Frontal cortex (tissue), 4 donors: Measurements from ENCODE around the gene GLYAT. TPM values are rescaled to one million over a fixed set of nuclear protein-coding genes. Genes with fewer than 3 reads are reported as not detected.

Source experiments
- DNase-seq, 2 donors: peaks; one replicate each; pipeline ENCODE4 v3.0.0; 2012; ENCODE audit warnings: low spot score in 2 of 2
- FAIRE-seq: peaks from 2 replicates; lab custom pipeline; 2012; peaks lifted over from hg19 to GRCh38; lab: Jason Lieb, UNC
- total RNA-seq: library from RNA; depleted of rRNA; stranded (reverse); fragments of >200 nt; gene quantifications from one replicate; pipeline ENCODE4 v1.2.3, GENCODE V29; 2014
- donor health status: control.
- donor health status: control.
- donor health status: control.

The GLYAT gene, protein sequence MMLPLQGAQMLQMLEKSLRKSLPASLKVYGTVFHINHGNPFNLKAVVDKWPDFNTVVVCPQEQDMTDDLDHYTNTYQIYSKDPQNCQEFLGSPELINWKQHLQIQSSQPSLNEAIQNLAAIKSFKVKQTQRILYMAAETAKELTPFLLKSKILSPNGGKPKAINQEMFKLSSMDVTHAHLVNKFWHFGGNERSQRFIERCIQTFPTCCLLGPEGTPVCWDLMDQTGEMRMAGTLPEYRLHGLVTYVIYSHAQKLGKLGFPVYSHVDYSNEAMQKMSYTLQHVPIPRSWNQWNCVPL
- not detected for total RNA-seq

DNA sequence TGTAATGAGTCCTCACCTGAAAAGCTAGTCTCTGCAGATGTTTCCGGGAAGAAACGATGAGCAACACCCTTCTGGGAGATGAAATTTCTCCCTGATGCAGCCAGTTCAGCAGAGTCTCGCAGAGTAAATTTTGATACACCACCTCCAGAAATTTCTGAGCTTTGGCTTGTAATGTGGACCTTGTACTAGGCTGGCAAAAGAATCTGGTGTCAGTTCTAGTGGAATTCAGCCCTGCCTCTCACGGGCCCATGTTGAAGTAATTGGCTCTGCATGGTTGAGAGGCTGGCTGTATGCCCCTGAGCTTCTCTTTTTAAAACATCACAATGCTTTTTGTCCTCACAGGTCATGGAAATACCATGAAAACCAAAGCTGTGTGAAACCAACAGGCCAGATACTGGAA lies at the start of gene GLYAT:
GLYAT (minus strand) TSS at position 125 of the 400 bp plus-strand sequence. CDS start 7,447 bp downstream, outside the sequence.
- FAIRE-seq (no peak), DNase-seq (no peak)

DNA sequence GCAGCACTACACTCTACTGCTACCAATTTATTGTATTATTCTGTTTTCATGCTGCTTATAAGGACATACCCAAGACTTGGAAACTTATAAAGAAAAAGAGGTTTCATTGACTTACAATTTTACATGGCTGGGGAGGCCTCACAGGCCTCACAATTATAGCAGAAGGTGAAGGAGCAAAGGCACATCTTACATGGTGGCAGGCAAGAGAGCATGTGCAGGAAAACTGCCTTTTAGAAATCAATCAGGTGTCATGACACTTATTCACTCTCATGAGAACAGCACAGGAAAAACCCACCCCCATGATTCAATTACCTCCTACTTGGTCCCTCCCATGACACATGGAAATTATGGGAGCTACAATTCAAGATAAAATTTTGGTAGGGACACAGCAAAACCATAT lies 49.6 kb upstream of the GLYAT start:
- no peak for DNase-seq
- FAIRE-seq, result no peak

DNA sequence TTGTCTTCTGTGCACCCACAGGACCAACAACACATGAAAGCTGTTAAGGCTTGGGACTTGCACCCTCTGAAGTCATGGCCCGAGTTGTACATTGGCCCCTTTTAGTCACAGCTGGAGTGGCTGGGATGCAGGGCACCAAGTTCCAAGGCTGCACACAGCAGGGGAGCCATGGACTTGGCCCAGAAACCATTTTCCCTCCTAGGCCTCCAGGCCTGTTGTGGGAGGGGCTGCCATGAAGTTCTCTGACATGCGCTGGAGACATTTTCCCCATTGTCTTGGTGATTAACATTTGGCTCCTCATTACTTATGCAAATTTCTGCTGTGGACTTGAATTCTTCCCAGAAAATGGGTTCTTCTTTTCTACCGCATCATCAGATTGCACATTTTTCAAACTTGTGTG lies 48.8 kb upstream of the GLYAT start:
- FAIRE-seq (no peak), DNase-seq (no peak)

DNA sequence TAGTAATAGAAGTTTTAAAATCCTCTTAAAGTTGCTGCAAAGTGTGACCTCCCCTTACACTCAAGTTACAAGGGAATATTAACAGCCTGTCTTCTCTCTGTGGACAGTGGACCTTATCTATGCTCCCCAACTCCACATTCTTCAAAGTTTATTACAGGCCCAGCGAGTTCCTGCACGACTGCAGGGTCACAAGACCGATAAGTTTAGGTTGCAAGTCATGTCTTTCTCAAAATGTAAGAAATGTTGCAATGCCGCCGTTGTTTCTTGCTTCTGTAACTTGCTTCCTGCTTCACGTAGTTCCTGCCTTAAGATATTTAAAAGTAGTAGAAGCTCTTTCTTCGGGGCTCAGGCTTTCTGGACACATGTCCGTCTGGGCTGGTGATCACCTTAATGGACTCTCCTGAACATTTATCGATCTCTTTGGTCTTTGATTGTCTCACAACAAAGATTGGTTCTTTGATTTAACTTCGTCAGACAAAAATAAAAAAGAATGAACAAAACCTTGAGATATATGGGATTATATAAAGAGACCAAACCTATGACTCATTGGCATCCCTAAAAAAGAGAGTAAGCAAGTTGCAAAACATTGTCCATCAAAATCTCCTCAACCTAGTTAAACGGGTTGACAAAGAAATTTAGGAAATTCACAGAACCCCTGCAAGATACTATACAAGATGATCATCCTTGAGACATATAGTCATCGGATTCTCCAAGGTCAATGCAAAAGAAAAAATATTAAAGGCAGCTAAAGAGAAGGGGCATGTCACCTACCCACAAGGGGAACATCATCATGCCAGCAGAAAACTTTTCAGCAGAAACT lies 45.4 kb upstream of the GLYAT start:
- FAIRE-seq (no peak), DNase-seq (no peak)

DNA sequence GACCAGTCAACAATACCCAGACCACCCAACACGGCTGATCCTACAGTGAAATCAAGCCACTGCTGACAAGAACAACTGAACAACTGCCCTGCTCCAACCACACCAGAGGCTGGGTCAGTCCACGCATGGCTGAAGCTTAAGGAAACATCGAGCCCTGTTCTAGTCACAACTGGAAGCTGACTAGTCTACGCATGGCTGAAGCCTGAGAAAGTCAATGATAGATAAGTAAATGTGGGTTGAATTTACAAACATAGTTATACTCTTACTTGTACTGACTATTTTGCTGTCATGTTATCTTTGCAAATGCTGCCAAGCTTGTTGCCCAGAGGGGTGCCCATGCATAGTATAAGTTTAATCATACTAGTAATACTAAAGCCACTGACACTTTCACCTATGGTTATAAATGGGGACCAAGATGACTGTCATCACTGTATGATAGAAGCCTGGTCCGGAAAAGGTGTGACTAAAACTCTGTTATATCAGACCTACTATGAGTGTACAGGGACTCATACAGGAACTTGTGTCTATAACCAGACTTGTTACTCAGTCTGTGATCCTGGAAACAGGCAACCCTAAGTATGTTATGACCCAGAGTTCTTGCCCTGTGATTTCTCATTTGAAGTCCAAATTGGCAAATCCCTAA lies 43.4 kb upstream of the GLYAT start:
- DNase-seq (no peak), FAIRE-seq (no peak)

DNA sequence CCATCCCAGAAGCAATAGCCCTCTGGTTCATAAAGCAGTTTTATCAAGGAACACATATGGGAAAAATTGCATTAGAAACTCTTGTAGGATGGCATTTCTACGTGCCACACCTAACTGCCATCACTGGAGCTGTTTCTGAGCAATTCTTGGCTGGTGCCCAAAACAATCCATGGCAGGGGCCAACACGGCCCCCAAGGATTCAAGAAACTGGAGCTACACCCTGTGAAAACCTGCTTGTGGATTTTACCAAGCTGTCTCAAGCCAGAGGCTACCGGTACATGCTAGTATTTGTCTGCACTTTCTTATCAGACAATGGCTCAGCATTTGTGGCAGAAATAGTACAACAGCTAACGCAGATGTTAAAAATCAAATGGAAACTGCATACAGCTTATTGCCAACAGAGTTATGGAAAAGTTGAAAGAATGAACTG lies 42.4 kb upstream of the GLYAT start:
- no peak for FAIRE-seq
- DNase-seq, result no peak

DNA sequence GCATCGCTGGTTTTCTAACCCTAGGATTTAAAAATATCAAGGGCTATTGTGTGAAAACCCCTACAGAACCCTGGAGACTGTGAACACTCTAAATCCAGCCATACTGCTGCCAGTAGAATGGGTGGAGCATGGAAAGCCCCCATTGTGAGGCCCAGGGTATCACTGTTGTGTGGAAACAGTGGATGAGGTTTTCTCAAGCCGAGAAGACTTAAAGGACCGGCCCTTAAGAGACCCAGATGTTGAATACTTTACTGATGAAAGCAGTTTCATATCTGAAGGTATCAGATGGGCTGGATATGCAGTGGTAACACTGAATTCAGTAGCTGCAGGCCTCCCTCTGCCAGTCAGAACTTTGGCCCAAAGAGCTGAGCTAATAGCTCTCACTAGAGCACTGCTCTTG lies 41.6 kb upstream of the GLYAT start:
- no peak for FAIRE-seq

DNA sequence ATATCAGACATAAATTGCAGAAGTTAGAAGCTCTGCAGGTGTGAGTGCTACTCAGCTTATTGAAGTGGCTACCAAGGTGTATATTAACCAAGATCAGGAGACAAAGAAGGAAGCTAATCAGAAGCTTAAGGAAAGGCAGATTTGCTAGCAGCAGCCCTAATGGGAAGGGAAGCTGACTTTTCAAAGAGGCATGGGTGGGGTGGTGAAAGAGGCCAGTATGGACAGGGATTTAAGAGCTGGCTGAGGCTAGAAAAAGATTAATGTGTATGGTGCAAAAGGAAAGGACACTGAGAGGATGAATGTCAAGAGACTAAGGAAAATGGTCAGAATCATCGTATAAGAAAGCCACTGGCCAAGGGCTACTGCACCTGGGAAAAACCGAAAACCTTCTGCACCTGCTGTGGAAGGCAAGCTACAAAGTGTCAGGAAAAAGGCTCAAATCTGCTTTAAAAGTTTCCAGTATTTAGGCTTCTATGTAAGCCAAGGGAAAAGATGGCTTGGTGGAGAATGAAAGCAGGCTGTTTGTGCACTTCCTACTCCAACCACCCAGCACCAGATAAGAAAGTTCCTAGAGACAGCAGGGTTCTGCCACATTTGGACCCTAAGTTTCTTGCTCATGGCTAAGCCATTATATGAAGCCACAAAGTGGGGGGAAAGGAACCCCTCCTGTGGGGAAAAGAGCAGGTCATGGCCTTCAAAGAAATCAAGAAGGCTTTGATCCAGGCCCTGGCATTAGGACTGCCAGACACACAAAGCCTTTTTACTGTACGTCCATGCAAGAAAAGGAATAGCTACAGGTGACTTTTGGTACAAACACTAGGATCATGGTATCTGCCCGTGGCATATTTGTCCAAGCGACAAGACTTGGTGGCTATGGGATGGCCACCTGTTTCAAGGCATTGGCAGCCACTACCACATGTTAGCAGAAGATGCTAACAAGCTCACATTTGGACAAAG lies 40.9 kb upstream of the GLYAT start:
- DNase-seq, result no peak
- no peak for FAIRE-seq

More for the DNA sequence above, 41.6 kb upstream of the GLYAT start:
- no peak for DNase-seq

DNA sequence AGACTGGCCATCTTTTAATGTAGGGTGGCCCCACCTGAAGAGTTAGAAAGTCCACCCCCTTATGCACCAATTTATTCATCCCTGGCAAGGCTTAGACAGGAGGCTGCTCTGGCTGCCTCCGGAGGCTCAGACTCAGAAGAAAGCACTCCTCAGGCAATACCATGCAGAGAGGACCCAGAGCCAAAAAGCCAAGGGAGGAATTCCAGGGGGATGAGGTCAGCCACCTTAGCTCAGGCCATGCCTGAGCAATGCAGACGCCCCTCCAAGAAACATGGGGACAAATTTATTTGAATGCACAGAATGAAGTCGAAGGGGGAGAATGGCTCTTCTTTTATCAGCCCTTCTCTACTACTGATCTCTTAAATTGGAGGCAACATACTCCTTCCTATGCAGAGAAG lies 39.7 kb upstream of the GLYAT start:
- no peak for DNase-seq
- no peak for FAIRE-seq

DNA sequence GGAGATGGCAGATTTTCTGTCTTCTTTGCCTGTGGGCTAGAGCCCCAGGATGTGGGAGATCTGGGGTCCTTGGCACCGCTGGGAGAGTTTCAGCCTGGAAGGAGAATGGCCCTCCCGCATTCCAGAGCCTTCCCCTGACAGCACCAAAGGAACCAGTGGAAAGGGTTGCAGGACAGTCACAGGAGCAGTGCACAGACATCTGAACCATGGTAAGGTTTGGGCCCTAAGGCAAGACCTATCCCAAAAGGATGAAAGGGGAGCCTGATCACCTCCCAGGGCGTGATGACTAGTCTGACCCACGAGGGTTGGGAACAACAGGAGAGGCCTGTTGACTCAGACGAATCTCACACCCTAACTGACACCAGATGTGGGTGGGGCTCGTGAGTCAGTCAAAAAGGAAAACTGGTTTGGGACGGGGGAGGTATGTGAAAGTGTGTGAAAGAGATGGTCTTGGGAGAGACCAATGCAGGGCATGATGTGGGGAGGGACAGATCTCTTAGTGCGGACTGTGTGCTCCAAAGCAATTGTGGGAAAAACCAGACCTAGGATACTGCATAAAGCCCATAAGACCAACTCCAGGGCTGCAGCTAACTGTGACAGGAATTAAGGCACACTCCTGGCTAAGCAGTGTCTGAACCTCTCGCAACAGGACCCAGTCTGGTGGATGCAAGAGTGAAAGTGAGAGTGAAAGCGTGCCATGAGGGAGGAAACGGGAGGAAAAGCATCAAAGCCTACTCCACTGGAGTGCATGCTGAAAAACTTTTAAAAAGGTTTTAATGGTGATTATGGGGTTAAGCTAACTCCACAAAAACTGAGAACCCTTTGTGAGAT lies 39.1 kb upstream of the GLYAT start:
- no peak for DNase-seq
- FAIRE-seq, result no peak

DNA sequence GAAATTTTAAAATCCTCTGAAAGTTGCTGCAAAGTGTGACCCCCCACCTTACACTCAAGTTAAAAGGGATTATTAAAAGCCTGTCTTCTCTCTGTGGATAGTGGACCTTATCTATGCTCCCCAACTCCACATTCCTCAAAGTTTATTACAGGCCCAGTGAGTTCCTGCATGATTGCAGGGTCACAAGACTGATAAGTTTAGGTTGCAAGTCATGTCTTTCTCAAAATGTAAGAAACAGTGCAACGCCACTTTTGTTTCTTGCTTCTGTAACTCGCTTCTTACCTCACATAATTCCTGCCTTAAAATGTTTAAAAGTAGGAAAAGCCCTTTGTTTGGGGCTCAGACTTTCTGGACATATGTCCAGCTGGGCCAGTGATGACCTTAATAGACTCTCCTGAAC lies 38.4 kb upstream of the GLYAT start:
- no peak for FAIRE-seq
- no peak for DNase-seq

DNA sequence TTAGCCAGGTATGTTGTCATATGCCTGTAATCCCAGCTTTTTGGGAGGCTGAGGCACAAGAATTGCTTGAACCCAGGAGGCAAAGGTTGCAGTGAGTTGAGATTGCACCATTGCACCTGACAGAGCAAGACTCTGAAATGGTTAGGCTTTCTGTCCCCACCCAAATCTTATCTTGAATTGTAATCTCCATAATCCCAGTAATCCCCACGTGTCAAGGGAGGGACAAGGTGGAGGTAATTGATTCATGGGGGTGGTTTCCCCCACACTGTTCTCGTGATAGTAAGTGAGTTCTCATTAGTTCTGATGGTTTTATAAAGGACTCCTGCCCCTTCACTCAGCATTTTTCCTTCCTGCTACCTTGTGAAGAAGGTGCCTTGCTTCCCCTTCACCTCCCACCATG lies 37.6 kb upstream of the GLYAT start:
- DNase-seq (no peak), FAIRE-seq (no peak)

DNA sequence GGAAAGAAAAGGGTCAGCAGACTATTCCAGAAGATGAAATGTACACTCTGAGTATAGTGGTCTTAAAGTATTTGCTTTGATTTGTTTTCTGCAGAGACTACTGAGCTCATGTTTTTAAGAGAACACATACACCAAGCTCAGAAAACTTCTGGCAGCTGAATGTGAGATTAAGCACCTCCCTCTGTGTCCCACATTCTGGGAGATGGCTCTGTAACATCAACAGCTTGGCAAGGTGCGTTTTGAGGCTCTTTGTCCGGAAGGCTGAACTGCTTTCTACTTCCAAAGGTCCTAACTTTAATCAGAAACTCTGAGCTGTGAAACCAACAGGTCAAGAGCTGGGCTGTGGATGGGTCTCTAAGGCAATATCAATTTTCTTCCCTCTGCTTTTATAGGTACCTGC lies 36.4 kb upstream of the GLYAT start:
- DNase-seq, result no peak
- no peak for FAIRE-seq

DNA sequence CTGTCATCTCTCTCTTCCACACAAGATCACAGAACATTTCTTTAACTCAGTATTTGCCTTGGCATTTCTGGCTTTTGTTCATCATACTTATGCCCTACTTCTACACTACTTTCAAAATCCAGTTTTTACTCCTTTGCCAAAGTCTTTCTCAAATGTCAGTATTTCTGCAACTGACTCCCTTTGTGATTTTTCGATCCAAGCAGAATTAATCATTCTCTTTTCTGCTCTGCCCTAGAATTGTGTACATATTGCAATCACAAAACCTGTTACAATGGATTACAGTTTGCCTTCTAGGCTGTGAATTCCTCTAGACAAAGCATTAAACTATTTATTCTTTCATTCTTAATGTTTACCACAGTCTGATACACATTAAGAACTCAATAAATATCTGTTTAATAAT lies 33.3 kb upstream of the GLYAT start:
- FAIRE-seq (no peak), DNase-seq (no peak)

DNA sequence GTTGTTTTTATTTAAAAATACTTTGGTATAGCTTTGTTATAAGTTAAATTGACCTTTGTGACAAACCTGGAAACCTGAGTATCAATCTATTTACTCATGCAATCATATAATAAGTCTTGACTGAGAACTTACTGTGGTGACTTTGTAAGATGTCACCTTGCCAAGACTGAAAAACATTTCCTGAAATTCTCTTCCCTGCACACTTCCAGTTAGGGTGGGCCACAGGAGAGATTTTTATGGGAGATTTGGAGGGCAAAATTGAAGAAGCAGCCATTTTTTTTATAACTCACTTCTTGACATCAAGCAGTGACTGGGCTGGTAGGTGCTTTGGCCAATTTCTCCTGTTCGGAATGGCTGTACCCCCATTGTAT lies 31.4 kb upstream of the GLYAT start:
- FAIRE-seq (no peak), DNase-seq (no peak)

DNA sequence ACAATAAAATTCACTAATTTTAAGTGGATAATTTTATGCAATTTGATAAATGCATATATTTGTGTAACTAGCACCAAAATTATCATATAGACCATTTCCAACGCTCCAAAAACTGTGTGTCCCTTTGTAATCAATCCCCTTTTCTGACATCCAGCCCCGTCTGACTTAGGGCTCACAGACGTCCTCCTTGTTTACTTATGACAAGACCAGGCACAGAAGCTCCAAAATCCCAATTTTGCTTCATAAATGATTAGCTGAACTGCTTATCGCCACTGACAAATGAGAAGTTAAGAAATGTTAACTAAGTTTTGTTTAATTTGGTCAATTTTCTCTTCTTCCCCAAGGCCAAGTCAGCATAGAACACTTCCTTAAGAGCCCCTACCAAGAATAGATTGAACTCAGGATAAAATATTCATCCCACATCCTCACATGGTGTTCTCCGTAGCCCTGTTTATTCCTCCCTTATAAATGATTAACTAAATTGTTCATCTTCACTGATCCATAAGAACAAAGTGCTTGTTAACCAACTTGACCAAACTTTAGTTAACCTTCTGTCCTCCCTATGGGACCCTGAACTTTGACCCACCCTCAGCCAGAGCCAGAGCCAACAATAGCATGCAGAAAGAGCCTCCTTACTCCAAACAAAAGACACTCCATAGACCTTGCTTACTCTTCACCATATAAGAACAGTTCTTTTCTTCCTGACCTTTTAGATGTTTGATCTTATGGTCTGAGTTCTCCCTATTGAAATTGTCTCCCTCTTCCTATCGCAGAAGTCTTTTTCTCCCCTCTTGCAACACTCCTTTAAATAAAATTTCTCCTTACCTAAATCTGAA lies 30.8 kb upstream of the GLYAT start:
- DNase-seq (no peak), FAIRE-seq (no peak)

DNA sequence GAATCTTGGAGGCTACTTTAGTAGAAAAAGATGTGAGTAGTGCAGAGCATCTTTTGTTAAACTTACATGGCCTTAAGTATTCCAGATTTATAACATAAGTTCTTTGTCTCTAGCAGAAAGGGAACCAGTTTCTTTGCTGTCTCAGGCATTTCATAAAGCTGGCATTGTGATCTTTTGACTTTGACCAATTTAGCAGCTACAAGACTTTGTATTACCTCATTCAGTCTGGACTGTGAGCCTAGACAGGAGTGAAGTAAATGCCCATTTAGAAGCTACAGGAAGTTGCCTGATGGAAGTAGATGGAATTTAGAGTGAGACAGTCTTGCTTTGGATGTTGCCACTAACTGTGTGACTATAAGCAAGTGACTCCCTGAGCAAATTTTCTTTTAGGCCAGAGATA lies 25.7 kb upstream of the GLYAT start:
- no peak for FAIRE-seq

DNA sequence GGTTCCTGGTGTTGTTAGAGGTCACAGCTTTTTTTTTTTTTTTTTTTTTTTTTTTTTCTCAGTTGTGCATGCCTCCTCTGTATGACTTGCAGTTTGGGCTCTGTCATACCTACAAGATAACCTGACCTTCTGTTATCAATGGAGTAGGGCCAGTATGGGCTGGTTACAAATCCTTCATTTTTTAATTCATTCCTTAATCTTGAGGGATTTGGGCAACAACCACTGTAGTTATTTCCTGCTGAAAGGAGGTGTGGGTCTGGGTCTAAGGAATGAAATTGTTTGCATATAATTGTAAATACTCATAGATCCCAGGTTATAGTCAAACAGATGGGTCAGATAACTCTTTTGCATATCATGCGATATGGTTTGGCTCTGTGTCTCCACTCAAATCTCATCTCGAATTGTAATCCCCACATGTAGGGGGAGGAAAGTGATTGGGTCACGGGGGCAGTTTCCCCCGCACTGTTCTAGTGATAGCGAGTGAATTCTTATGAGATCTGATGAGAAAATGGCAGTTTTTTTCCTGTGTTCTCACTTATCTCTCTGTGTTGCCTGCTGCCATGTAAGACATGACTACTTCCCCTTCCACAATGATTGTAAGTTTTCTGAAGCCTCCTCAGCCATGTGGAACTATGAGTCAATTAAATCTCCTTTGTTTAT lies 14.1 kb upstream of the GLYAT start:
- FAIRE-seq, result no peak
- no peak for DNase-seq

More for the DNA sequence above, 25.7 kb upstream of the GLYAT start:
- no peak for DNase-seq
